ENCODE measurements around the gene MAS1.
"Not testable (repeated sequence)": the region's sequence is repeated elsewhere in the genome, so short reads cannot be mapped to it uniquely, and the experiment has no call there.

MAS1 gene

GRCh38 chr6:159919800-159920199, 29.0 kb downstream of the MAS1 start:
- H3K4me2 ChIP-seq (ENCODE audit: low read depth, low read length, poor library complexity, severe bottlenecking): no peak overlapping the region
- H3F3A ChIP-seq (ENCODE audit: low read depth): no peaks in the 10 kb centered on the region
- peaks cover 4% of the 10 kb centered on the region; the same call in 1 of the 2 replicates for H3K9me3 ChIP-seq (ENCODE audit: insufficient read depth, low read depth, low read length)
- H3K27me3 ChIP-seq (ENCODE audit: insufficient read depth, low read length, poor library complexity, severe bottlenecking): no peaks in the 10 kb centered on the region
- H3K4me3 ChIP-seq (ENCODE audit: low read length, poor library complexity, severe bottlenecking): no peak overlapping the region
- no peaks in the 10 kb centered on the region for H3K9me2 ChIP-seq (replicated peaks; ENCODE audit: low read depth, low read length)
- no peaks in the 10 kb centered on the region for H4K20me1 ChIP-seq (ENCODE audit: insufficient read depth, low read length, poor library complexity, severe bottlenecking)
- H3K36me3 ChIP-seq (ENCODE audit: insufficient read depth, low read length): no peaks in the 10 kb centered on the region
- H3K4me1 ChIP-seq (ENCODE audit: insufficient read depth, low read length, poor library complexity, severe bottlenecking): no peaks in the 10 kb centered on the region
- TF ChIP-seq EZH2phosphoT487 (IDR thresholded peaks at IDR 0.05; ENCODE audit: borderline replicate concordance) (no peak), CTCF (conservative IDR thresholded peaks at IDR 0.05; ENCODE audit: low read length) (no peak)
- H3K9ac ChIP-seq (ENCODE audit: low read depth, low read length, poor library complexity, severe bottlenecking): no peak overlapping the region
- no peak overlapping the region for H2AFZ ChIP-seq (ENCODE audit: low read length)
- no peaks in the 10 kb centered on the region for H3K79me2 ChIP-seq (ENCODE audit: insufficient read depth, low read length)

- not testable (repeated sequence) for H3K4me3 ChIP-seq (ENCODE audit: low read length, poor library complexity, severe bottlenecking); H3K4me1 ChIP-seq (ENCODE audit: insufficient read depth, low read length, poor library complexity, severe bottlenecking); H2AFZ ChIP-seq (ENCODE audit: low read length); H3K27me3 ChIP-seq (ENCODE audit: insufficient read depth, low read length, poor library complexity, severe bottlenecking); H3F3A ChIP-seq (ENCODE audit: low read depth); H3K36me3 ChIP-seq (ENCODE audit: insufficient read depth, low read length); H4K20me1 ChIP-seq (ENCODE audit: insufficient read depth, low read length, poor library complexity, severe bottlenecking); H3K9me3 ChIP-seq (ENCODE audit: insufficient read depth, low read depth, low read length); H3K79me2 ChIP-seq (ENCODE audit: insufficient read depth, low read length); H3K9me2 ChIP-seq (replicated peaks; ENCODE audit: low read depth, low read length); H3K9ac ChIP-seq (ENCODE audit: low read depth, low read length, poor library complexity, severe bottlenecking); H3K4me2 ChIP-seq (ENCODE audit: low read depth, low read length, poor library complexity, severe bottlenecking)
Measured at GRCh38 chr6:159924150-159924549, 33.4 kb downstream of the MAS1 start.

GRCh38 chr6:159926542-159927203, 35.9 kb downstream of the MAS1 start:
- Histone ChIP-seq H3K79me2 (ENCODE audit: insufficient read depth, low read length) (no peaks in the 10 kb centered on the region), H3K36me3 (ENCODE audit: insufficient read depth, low read length) (no peaks in the 10 kb centered on the region), H3K9me3 (ENCODE audit: insufficient read depth, low read depth, low read length) (peaks cover 4% of the 10 kb centered on the region; the same call in 1 of the 2 replicates), H3K4me3 (ENCODE audit: low read length, poor library complexity, severe bottlenecking) (no peak overlapping the region), H2AFZ (ENCODE audit: low read length) (no peak overlapping the region), H3K4me2 (ENCODE audit: low read depth, low read length, poor library complexity, severe bottlenecking) (no peak overlapping the region), H4K20me1 (ENCODE audit: insufficient read depth, low read length, poor library complexity, severe bottlenecking) (no peaks in the 10 kb centered on the region), H3F3A (ENCODE audit: low read depth) (no peaks in the 10 kb centered on the region), H3K9ac (ENCODE audit: low read depth, low read length, poor library complexity, severe bottlenecking) (no peak overlapping the region), H3K4me1 (ENCODE audit: insufficient read depth, low read length, poor library complexity, severe bottlenecking) (no peaks in the 10 kb centered on the region), H3K9me2 (replicated peaks; ENCODE audit: low read depth, low read length) (no peaks in the 10 kb centered on the region), H3K27me3 (ENCODE audit: insufficient read depth, low read length, poor library complexity, severe bottlenecking) (no peaks in the 10 kb centered on the region)
- TF ChIP-seq EZH2phosphoT487 (IDR thresholded peaks at IDR 0.05; ENCODE audit: borderline replicate concordance) (no peak), CTCF (conservative IDR thresholded peaks at IDR 0.05; ENCODE audit: low read length) (no peak)

GRCh38 chr6:159929819-159930218, 39.0 kb downstream of the MAS1 start:
- Histone ChIP-seq H2AFZ (ENCODE audit: low read length) (no peak overlapping the region), H3K4me1 (ENCODE audit: insufficient read depth, low read length, poor library complexity, severe bottlenecking) (no peaks in the 10 kb centered on the region), H3K9ac (ENCODE audit: low read depth, low read length, poor library complexity, severe bottlenecking) (no peak overlapping the region), H3F3A (ENCODE audit: low read depth) (no peaks in the 10 kb centered on the region), H3K79me2 (ENCODE audit: insufficient read depth, low read length) (no peaks in the 10 kb centered on the region), H4K20me1 (ENCODE audit: insufficient read depth, low read length, poor library complexity, severe bottlenecking) (no peaks in the 10 kb centered on the region), H3K9me2 (replicated peaks; ENCODE audit: low read depth, low read length) (no peaks in the 10 kb centered on the region), H3K36me3 (ENCODE audit: insufficient read depth, low read length) (no peaks in the 10 kb centered on the region), H3K4me3 (ENCODE audit: low read length, poor library complexity, severe bottlenecking) (no peak overlapping the region), H3K4me2 (ENCODE audit: low read depth, low read length, poor library complexity, severe bottlenecking) (no peak overlapping the region), H3K27me3 (ENCODE audit: insufficient read depth, low read length, poor library complexity, severe bottlenecking) (no peaks in the 10 kb centered on the region), H3K9me3 (ENCODE audit: insufficient read depth, low read depth, low read length) (no peaks in the 10 kb centered on the region)
- TF ChIP-seq EZH2phosphoT487 (IDR thresholded peaks at IDR 0.05; ENCODE audit: borderline replicate concordance) (no peak), CTCF (conservative IDR thresholded peaks at IDR 0.05; ENCODE audit: low read length) (no peak)

Data from Loucy (cell line).